T-helper 17 cell (primary cell): ENCODE results near the gene CEP120. TPM values are rescaled to one million over a fixed set of nuclear protein-coding genes. Genes with fewer than 3 reads are reported as not detected.
"Not testable (repeated sequence)": the region's sequence is repeated elsewhere in the genome, so short reads cannot be mapped to it uniquely, and the experiment has no call there.

Experiments
- ATAC-seq: fragments of 150-1000 bp; cut with Tn5 transposase; 2 replicates; pipeline ENCODE4 v1.10.0; 2021; ENCODE audit warnings: mild to moderate bottlenecking, moderate library complexity
- DNase-seq, 3 donors: peaks; one replicate each; pipeline versions ENCODE4 v3.0.0 to v3.0.0-alpha.2; 2020 to 2021
- H3K9me3 ChIP-seq: one replicate; pipeline ENCODE4 v1.7.0; 2013; ENCODE audit warnings: low read length, mild to moderate bottlenecking; ENCODE audit not compliant: control insufficient read depth, poor library complexity, severe bottlenecking
- H3K27ac Mint-ChIP-seq: one replicate; pipeline ENCODE4 v1.8.0; 2022; ENCODE audit warnings: mild to moderate bottlenecking, moderate library complexity, mixed read lengths
- H3K27me3 Mint-ChIP-seq: one replicate; pipeline ENCODE4 v1.8.0; 2022; ENCODE audit warnings: mixed read lengths
- H3K36me3 Mint-ChIP-seq: one replicate; pipeline ENCODE4 v1.8.0; 2022; ENCODE audit warnings: low read depth, mixed read lengths
- H3K4me1 Mint-ChIP-seq: one replicate; pipeline ENCODE4 v1.8.0; 2022; ENCODE audit warnings: mild to moderate bottlenecking, mixed read lengths
- H3K4me3 Mint-ChIP-seq: one replicate; pipeline ENCODE4 v1.8.0; 2022; ENCODE audit warnings: mild to moderate bottlenecking, moderate library complexity, mixed read lengths
- total RNA-seq, 4 donors: library from RNA in 2 of 4; stranded (reverse) in 2 of 4; gene quantifications; one replicate each; pipeline ENCODE4 v1.2.3 and lab custom pipeline; 2022 to 2026

CEP120 gene
- total RNA-seq, 2 donors from 2014 or later: 58.6 to 60.5 TPM

GRCh38 chr5:123429993-123430392 lies 6.8 kb upstream of the CEP120 start:
- DNase-seq (no peak), ATAC-seq (no peak)
- peaks cover 16% of the 10 kb centered on the region for H3K27me3 Mint-ChIP-seq
- no peak overlapping the region for H3K4me3 Mint-ChIP-seq
- no peaks in the 10 kb centered on the region for H3K9me3 ChIP-seq
- peaks cover 2% of the 10 kb centered on the region for H3K36me3 Mint-ChIP-seq
- H3K27ac Mint-ChIP-seq: no peak overlapping the region
- peaks cover 2% of the 10 kb centered on the region for H3K4me1 Mint-ChIP-seq

- H3K36me3 Mint-ChIP-seq: no peaks in the 10 kb centered on the region
- H3K9me3 ChIP-seq: no peaks in the 10 kb centered on the region
- H3K4me3 Mint-ChIP-seq: no peak overlapping the region
- H3K27ac Mint-ChIP-seq: no peak overlapping the region
- H3K27me3 Mint-ChIP-seq: peaks cover 16% of the 10 kb centered on the region
- ATAC-seq: no peak
- H3K4me1 Mint-ChIP-seq: peaks cover 2% of the 10 kb centered on the region
- no peak for DNase-seq
These were observed 6.2 kb upstream of the CEP120 start for GRCh38 chr5:123429221-123429954.

GRCh38 chr5:123428521-123429220 lies 5.5 kb upstream of the CEP120 start:
- DNase-seq (no peak), ATAC-seq (no peak)
- H3K36me3 Mint-ChIP-seq: no peaks in the 10 kb centered on the region
- no peaks in the 10 kb centered on the region for H3K9me3 ChIP-seq
- peaks cover 16% of the 10 kb centered on the region for H3K27me3 Mint-ChIP-seq
- no peak overlapping the region for H3K4me3 Mint-ChIP-seq
- H3K4me1 Mint-ChIP-seq: peaks cover 5% of the 10 kb centered on the region
- no peak overlapping the region for H3K27ac Mint-ChIP-seq

- Mint-ChIP-seq H3K4me1 (peaks cover 5% of the 10 kb centered on the region), H3K27me3 (peaks cover 11% of the 10 kb centered on the region), H3K4me3 (no peak overlapping the region), H3K36me3 (no peaks in the 10 kb centered on the region), H3K27ac (no peak overlapping the region)
- no peaks in the 10 kb centered on the region for H3K9me3 ChIP-seq
- ATAC-seq (no peak), DNase-seq (no peak)
These were observed 4.1 kb upstream of the CEP120 start for GRCh38 chr5:123427281-123427680.

GRCh38 chr5:123425431-123425830 lies 2.2 kb upstream of the CEP120 start:
- Mint-ChIP-seq H3K4me1 (peaks cover 6% of the 10 kb centered on the region), H3K27me3 (no peaks in the 10 kb centered on the region), H3K4me3 (no peak overlapping the region), H3K36me3 (no peaks in the 10 kb centered on the region), H3K27ac (peak overlapping the region; percentile 59)
- no peaks in the 10 kb centered on the region for H3K9me3 ChIP-seq
- DNase-seq (no peak), ATAC-seq (no peak)

GRCh38 chr5:123422433-123423277 lies 548 bp downstream of the CEP120 start:
- ATAC-seq: no peak
- Mint-ChIP-seq H3K4me1 (peaks cover 19% of the 10 kb centered on the region), H3K36me3 (no peaks in the 10 kb centered on the region), H3K4me3 (no peak overlapping the region), H3K27me3 (no peaks in the 10 kb centered on the region), H3K27ac (no peak overlapping the region)
- DNase-seq: no peak
- H3K9me3 ChIP-seq: no peaks in the 10 kb centered on the region

GRCh38 chr5:123421773-123422172 lies 1.4 kb downstream of the CEP120 start:
- no peaks in the 10 kb centered on the region for H3K27me3 Mint-ChIP-seq
- no peaks in the 10 kb centered on the region for H3K9me3 ChIP-seq
- no peak overlapping the region for H3K27ac Mint-ChIP-seq
- no peak overlapping the region for H3K4me3 Mint-ChIP-seq
- peaks cover 19% of the 10 kb centered on the region for H3K4me1 Mint-ChIP-seq
- no peak for ATAC-seq
- H3K36me3 Mint-ChIP-seq: no peaks in the 10 kb centered on the region
- DNase-seq: no peak

GRCh38 chr5:123414974-123415373 lies 8.2 kb downstream of the CEP120 start:
- DNase-seq (no peak), ATAC-seq (no peak)
- H3K9me3 ChIP-seq: no peaks in the 10 kb centered on the region
- Mint-ChIP-seq H3K4me3 (no peak overlapping the region), H3K27ac (no peak overlapping the region), H3K36me3 (peaks cover 13% of the 10 kb centered on the region), H3K27me3 (no peaks in the 10 kb centered on the region), H3K4me1 (peaks cover 29% of the 10 kb centered on the region)

- DNase-seq (no peak), ATAC-seq (no peak)
- no peaks in the 10 kb centered on the region for H3K27me3 Mint-ChIP-seq
- peaks cover 34% of the 10 kb centered on the region for H3K4me1 Mint-ChIP-seq
- H3K4me3 Mint-ChIP-seq: no peak overlapping the region
- no peak overlapping the region for H3K27ac Mint-ChIP-seq
- H3K36me3 Mint-ChIP-seq: peaks cover 15% of the 10 kb centered on the region
- no peaks in the 10 kb centered on the region for H3K9me3 ChIP-seq
These were observed 11.0 kb downstream of the CEP120 start for GRCh38 chr5:123412206-123412605.

- H3K9me3 ChIP-seq, H3K27me3 Mint-ChIP-seq, H3K4me3 Mint-ChIP-seq, ATAC-seq, DNase-seq, H3K27ac Mint-ChIP-seq: not testable (repeated sequence)
- Mint-ChIP-seq H3K36me3 (peaks cover 23% of the 10 kb centered on the region), H3K4me1 (peaks cover 15% of the 10 kb centered on the region)
These were observed 21.2 kb downstream of the CEP120 start for GRCh38 chr5:123401999-123402398.

- no peaks in the 10 kb centered on the region for H3K9me3 ChIP-seq
- Mint-ChIP-seq H3K4me1 (peaks cover 14% of the 10 kb centered on the region), H3K27ac (no peak overlapping the region), H3K4me3 (no peak overlapping the region), H3K36me3 (peaks cover 25% of the 10 kb centered on the region), H3K27me3 (no peaks in the 10 kb centered on the region)
- no peak for ATAC-seq
- DNase-seq: no peak
These were observed 21.9 kb downstream of the CEP120 start for GRCh38 chr5:123401320-123401719.

- not testable (repeated sequence) for H3K9me3 ChIP-seq, H3K4me3 Mint-ChIP-seq, H3K27me3 Mint-ChIP-seq, H3K4me1 Mint-ChIP-seq, DNase-seq, H3K27ac Mint-ChIP-seq, ATAC-seq
- peaks cover 21% of the 10 kb centered on the region for H3K36me3 Mint-ChIP-seq
These were observed 22.3 kb downstream of the CEP120 start for GRCh38 chr5:123400870-123401291.

- no peak for DNase-seq
- Mint-ChIP-seq H3K27me3 (no peaks in the 10 kb centered on the region), H3K4me1 (peaks cover 10% of the 10 kb centered on the region), H3K4me3 (no peak overlapping the region), H3K36me3 (peaks cover 17% of the 10 kb centered on the region), H3K27ac (no peak overlapping the region)
- H3K9me3 ChIP-seq: no peaks in the 10 kb centered on the region
- ATAC-seq: peak; percentile 58
These were observed 25.0 kb downstream of the CEP120 start for GRCh38 chr5:123398058-123398733.
